Islet of Langerhans (tissue), 1 donor: ENCODE results near the gene ZDHHC3.
"Not testable (repeated sequence)": the region's sequence is repeated elsewhere in the genome, so short reads cannot be mapped to it uniquely, and the experiment has no call there.

Source experiments
- FAIRE-seq: peaks from one replicate; lab custom pipeline; 2011; peaks lifted over from hg19 to GRCh38; lab: Jason Lieb, UNC

ZDHHC3 gene

DNA sequence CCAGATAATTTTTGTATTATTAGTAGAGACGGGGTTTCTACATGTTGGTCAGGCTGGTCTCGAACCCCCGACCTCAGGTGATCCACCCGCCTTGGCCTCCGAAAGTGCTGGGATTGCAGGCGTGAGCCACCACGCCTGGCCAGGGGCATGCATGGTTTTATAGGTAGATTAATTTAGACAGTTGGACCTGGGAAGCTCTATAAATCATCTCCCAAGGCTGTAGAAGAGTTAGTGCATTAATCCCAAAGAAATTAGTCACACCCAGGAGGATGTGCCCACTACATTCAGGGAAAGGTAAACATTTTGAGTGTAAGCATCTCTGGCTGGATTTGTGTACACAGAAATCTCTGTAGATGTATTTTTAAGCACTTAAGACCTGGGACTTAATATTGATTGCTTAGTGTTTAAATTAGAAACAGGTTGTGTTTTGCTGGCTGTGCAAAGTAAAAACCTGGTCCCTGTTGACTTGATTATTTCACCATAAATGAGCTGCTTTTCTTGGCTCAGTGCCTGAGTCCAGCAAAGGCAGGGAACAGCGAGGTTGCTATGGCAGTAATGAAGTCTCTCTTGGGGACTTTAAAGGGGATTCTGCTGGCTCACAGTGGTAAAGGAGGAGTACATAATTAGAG, 19.3 kb upstream of the ZDHHC3 start:
- peak; percentile 100 for FAIRE-seq

DNA sequence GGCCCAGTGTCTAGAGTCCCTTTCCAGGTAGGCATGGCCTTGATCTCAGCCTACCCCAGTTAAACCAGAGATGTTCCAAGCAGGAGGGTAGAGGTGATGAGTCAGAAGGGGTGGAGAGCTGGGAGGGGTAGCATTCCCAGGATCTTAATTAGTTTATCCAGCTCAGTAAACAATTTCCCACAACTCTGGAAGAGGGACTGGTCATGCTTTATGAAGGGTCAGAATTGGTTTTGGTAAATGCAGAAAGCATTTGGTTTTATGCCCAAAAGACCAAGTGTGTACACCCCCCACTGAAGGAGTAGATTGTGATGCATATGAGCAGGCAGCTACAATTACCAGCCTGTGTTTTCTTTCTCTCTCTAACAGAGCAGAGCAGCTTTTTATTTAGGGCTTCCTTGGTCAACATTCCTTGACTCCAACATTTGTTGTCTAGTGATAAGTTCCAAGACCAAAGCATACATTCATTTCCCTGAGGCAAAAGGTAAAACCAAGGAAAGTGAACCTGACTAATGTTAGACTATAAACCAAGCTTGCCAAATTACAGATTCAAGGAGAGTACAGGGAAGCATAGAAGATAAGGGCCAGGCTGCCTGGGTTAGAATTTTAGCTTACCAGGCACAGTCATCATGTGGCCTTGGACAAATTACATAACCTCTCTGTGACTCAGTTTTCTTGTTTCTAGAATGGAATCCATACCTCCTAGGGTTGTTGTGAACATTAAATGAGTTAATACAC, 17.7 kb upstream of the ZDHHC3 start:
- FAIRE-seq: no peak

DNA sequence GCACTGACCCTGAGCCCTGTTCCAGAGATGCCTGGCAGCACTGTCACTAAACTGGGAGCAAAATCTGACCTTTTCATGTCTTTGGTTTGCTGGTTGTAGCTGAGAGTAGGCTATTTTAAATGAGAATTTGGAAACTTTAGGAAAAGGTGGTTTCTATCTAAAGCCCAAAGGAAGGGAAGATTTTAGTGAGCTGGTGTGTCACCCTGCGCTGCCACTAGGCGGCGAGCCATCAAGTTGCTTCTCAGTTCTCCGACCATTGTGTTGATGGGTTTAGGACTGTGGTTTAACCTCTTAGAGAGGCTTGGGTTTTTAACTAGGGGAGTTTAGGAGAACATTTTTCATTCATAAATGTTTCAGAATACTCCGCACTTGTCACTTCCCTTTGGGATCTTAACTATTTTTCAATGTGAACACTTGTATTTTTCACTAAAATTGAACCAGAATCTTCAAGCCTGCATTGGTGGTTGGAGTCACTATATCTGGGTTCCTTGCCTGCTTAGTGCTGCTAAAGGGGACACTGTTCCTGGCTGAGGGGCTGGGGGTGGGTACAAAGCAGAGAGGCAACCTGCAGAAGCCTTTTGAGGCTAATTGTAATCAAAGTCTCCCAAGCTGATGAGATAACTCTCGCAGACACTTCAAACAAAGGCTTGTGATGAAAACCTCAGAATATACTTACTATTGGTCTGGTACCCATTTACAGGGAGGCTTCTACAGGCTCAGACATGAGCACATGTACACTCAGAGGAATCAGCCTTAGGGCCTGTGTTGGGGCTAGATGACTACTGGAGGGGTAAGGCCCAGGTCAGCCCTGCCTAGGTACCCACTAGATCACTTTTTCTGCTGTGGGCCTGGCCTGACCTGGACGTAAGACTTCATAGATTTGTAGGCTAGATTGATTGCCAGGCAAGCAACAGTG, 16.8 kb upstream of the ZDHHC3 start:
- no peak for FAIRE-seq

DNA sequence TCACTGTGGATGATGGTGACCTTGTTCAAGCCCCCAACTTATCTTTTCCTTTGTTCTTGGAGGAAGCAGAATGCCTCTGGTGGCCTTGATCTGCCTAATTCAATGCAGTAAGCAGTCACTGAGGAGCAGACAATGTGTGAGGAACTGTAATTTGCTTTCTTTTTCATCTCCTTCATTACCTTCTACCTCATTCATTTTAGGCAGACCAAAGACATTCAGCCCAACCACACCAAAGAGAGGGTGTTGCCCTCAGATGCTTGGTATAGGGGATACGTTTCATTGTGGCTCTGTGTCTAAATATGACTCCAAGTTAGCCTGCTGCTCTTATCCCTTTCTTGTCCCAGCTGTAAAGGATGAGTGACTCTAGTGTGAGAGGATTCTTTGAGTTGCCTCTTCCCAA, 15.4 kb upstream of the ZDHHC3 start:
- no peak for FAIRE-seq

DNA sequence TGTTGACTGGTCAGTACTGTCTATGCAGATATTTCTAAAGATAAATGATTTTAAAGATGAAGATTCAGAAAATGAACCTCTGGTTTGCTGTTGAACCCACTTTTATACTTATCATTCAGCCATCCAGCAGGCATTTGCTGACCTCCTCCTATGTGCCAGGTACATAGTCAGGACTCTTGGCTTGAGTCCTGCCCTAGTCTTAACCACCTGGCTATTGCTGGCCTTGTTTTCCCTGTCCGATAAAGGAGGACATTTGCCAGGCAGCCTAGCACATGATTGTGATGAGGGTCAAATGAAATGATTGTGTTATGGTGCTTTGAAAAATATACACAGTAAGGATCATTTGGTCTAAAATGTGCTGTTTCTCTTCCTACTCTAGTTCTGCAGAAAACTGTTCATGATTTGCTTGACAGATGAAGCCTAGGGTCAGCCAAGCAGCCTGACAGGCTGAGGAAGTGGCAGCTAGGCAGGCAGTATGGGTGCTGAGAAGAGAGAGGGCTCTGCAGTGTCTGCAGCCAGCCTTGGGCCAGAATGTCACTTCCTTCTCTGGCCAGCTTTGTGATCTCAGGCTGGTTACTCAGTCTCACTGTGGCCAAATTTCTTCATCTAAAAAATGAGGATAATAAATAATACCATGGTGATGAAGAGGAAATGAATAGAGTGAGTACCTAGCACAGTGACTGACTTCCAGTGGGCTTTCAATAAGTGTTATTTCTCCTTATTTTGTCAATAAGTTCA, 13.8 kb upstream of the ZDHHC3 start:
- no peak for FAIRE-seq

DNA sequence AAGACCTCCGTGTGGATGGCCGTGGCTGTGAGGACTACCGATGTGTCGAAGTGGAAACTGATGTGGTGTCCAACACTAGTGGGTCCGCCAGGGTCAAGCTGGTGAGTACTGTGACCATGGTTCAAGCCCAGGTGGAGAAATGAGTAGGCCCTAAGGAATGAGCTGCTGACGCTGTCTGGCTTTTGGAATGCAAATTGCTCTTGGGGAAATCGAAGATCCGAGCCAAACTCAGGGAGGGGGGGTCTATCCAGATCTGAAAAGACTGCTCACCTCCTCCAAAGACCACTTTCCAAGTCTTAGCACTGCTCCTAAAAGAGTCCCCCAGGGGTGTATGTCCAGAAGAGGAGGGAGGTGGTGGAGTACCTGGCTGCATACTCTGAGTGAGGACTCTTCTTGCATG, 13.2 kb upstream of the ZDHHC3 start:
- no peak for FAIRE-seq

DNA sequence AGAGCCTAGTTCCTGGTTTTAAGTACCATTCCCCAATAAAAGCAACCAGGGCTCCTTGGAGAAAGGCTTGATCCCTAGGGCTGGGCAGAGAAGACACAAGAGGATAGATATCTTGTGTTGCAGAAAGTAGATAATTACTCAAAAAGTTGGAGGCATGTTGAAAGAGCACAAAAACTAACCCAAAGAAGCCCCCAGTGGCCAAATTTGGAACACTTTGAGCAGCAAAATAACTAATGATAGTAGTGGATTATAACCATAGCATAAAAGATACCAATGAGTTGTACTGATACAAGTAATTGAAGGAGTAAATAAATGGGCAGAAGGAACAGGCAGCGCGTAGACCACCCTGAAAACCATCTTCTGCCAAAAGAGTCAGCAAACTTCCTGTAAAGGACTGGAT, 12.1 kb upstream of the ZDHHC3 start:
- no peak for FAIRE-seq

DNA sequence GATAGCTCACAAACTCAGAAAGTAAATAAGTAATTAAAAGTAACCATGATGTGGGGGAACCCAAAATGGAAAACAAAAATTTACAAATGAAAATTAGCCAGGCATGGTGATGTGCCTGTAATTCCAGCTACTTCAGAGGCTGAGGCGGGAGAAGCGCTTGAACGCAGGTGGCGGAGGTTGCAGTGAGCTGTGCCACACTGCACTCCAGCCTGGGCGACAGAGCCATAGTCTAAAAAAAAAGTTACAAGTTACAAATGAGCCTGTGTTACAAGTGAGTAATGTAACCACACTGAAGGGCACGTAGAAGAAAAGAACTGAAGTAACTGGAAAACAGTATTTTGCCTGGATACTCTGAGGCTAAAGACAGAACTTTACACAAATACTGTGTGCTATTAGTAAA, 11.4 kb upstream of the ZDHHC3 start:
- no peak for FAIRE-seq

DNA sequence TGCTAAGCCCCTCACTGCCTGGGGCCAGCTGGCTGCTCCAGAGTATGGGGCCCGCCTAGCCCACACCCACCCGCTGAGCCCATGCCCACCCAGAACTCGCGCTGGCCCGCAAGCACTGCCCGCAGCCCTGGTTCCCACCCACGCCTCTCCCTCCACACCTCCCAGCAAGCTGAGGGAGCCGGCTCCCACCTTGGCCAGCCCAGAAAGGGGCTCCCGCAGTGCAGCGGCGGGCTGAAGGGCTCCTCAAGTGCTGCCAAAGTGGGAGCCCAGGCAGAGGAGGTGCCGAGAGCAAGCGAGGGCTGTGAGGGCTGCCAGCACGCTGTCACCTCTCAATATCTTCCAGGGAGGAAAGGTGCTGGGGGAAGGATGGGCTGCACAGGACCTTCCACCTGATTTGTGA, 10.4 kb upstream of the ZDHHC3 start:
- FAIRE-seq: not testable (repeated sequence)

DNA sequence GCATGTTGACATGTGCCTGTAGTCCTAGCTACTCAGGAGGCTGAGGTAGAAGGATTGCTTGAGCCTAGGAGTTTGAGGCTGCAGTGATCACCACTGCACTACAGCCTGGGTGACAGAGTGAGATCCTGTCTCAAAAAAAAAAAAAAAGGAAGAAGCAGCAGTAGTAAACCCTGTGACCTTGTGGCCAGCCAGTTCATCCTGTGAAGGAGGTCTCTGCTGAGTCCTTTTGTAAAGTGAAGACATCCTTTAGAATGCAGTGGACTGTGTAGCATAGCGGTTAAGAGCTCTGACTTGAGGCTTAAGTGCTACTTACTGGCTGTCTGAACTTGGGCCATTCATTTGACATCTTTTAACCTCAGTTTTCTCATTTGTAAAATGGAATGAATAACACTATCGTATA, 8.4 kb upstream of the ZDHHC3 start:
- no peak for FAIRE-seq

DNA sequence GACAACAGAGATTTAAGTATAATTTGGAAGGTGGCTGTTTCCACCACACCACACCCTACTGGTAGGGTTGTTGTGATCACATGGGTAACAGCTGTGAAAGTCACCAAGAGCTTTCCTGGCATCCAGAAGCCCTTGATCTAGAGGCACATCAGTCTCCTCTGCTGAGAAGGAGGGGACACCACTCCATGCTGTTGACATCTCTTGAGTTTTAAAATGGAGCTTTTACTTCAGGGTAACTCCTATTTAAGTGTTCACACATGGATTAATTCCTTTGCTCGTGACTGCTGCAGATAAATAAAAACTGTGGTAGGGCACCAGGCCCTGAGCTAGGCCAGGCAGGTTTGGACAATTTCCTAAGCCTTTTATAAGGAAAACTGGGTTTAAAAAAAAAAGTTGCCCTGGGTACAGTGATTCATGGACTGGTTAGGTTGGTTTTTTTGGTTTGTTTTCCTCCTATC, 7.5 kb upstream of the ZDHHC3 start:
- FAIRE-seq: no peak

DNA sequence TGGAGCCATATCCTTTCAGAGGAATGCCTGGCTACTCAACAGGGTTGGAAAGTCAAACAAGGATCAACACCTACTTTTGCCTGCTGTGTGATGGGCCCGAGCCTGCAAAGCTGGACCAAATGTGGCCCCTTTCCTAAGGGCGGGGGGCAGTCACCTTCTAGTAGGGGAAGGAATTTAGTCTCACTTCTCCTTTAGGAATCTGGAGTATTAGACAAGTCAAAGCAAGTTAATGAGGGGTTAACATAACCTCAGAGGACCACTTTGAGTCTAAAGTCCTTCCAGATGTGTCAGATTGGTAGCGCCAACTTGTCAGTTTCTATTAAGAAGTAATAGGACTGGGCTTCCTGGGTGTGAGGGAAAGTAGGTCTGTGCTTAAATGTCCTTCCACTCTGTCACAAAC, 6.8 kb upstream of the ZDHHC3 start:
- no peak for FAIRE-seq

DNA sequence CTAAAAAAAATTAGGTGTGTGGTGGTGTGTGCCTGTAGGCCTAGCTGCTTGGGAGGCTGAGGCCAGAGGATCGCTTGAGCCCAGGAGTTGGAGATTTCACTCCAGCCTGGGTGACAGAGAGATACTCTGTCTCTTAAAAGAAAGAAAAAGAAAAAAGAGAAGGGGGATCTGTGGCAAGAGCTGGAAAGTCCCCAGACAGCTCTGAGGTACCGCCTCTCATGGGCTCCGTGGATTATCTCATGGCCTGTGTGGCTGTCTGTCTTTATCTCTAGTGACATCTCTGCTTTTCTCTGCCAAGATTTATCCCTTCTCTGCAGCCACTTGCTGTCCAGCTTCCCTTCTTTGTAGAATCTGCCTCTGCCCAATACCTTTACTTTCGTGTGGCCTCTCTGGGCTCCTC, 5.8 kb upstream of the ZDHHC3 start:
- FAIRE-seq: no peak

DNA sequence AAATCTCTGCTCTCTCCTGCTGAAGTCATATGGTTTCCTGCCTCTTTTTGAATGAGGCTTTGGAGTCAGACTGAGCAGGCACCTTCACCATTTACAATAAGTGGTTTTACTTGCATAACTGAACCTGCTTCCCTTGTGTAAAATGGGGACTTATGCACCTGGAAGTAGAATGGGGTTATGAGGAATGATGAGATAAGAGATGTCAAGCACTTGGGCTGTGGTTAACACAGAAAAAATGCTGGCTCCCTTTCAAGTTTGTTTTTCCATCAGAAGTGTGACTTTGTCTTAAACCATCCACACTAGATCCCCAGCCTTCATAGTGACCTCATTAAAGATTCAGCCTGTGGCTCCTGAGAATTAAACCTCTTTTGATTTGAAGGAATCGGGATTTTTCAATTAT, 5.2 kb upstream of the ZDHHC3 start:
- no peak for FAIRE-seq

DNA sequence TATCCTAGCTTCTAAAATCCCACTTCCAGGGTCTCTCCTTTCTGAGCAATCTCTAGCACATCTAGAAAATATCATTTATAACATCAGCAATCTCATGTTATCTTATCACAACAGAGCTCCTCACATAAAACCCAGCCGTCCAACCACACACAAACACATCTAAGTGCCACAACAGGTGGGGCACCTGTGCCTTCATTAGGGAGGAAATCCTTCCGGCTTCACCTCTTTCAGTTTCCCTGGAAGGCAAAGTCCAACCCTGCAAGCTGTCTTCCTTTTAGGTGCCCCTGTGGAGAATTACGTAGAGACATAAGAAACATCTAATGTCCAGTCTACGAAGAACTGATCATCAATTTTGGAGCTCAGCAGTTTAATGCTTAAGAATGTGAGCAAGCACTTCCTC, 1.6 kb downstream of the ZDHHC3 start:
- FAIRE-seq: no peak

DNA sequence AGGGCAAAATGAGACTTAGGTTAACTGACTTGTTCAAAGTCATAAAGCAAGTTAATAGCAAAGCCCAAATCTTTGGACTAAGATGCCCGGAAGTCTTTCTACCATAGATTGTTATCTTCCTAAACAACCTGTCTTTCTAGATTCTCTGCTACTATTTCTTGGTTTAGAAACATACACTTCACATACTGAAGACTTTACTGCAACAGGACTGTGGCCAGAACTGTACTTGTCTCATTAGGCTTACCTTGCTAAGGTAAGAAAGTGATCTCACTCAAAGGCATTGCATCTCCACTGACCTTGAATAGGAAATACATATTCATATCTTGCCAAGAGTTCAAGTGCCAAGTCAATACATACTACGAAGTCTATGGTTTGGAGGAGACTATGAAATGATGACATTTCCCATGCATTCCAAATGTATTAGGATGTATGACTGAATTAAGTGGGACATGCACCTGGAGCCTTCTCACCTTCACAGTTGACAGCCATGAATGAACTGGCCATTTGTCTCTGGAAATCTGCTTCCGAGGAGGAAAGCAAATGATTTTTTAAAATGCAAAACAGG, 5.0 kb downstream of the ZDHHC3 start:
- FAIRE-seq: no peak

DNA sequence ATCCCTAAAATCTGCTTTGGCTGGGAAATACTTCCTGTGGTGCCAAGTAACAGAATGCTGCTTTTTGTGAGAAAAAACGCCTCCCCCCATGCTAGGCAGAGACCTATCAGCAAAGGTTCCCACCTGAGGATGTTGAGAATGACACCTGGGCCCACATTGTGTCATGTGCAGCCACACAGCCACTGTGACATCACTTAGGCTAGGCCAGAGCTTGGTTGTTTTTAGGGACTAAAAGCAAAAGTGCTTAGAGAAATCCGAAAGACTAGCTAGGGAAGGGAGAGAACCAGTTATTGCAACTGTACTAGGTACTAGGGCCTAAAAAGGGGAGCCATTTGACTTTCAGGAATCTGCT, 6.2 kb downstream of the ZDHHC3 start:
- FAIRE-seq: no peak

DNA sequence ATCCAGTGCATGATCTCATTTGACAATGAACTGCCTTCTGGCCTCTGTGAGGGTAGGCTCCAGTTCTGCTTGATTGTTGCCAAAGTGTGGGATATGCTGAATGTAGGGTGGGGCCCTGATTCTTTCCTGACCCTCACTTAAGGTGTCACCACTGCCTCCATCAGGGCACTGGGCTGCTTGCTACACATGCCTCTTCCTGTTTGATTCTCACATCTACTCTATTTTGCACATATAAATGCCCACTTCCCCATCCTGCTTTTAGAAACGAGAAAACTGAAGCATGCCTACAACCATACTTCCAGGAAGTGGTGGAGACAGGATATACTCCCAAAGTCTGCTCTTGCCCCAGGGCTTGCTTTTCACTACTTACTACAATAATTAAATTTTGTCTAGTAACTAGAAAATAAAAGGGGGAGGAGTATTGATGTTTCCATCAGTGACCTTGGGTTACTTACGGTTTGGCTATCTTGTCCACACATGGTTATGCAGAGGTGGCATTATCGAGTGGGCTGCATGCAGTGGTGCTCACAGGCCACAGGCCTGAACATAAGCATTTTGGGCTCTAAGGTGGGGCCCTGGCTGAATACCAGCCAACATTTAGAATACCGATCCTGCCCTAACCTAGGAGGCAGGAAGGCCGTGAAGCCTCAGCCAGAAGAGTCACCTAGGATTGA, 6.7 kb downstream of the ZDHHC3 start:
- FAIRE-seq: no peak

DNA sequence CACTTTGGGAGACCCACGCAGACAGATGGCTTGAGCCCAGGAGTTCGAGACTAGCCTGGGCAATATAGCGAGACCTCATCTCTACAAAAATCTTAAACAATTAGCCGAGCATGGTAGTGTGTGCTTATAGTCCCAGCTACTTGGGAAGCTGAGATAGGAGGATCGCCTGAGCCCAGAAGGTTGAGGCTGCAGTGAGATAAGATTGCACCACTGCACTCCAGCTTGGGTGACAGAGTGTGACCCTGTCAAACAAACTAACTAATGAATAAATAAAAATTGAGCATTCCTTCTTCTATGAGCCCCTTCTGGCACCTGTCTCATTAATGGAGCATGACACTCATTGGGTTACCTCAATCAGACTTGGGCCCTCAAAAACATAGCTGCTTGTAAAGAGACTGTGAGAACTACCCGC, 7.5 kb downstream of the ZDHHC3 start:
- FAIRE-seq: no peak

DNA sequence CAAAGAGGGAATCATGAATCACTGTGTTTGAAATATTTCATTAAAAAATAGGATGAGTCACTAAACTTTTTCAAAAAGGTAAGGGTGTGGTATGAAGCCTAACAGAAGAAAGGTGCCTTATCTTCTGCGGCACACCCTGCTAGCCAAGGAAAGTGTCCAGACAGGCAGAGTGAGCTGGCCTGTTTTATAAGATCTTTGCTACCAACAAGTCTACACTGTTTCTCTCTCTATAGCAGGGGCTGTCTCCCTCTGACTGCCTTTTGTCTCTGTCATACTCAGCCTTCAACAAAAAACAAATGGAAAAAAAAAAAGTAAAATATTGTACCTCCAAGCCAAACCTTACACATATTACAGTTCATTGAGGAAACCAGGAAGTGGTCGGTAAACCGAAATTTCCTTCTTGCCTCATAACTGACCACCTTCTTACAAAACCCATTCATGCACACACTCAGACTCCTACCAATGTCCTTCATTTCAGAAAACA, 9.1 kb downstream of the ZDHHC3 start:
- no peak for FAIRE-seq

DNA sequence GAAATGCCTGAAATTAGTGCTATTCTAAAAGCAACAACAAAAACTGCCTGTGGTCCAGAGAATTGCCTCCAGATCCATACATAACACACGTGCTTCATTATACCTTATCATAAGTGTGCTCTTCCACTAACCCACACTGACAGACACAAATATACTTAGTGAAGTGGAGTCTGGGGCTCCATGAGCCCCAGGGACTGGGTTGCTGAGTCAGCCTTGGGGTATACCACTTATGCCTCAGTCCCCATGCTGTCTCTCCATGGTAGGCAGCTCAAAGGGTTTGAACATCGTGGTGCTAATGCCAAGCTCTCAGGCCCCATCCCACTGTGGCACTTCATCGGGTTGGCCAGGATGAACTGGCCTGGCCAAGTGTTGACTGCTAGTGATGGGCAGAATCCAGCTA, 10.8 kb downstream of the ZDHHC3 start:
- FAIRE-seq: no peak
